CD14-positive monocyte (primary cell): ENCODE data around the gene TPGS1. TPM values are rescaled to one million over a fixed set of nuclear protein-coding genes. Genes with fewer than 3 reads are reported as not detected.
A peak's percentile ranks its signal among the peaks of the same experiment; 100 is the strongest.

Experiments used
- DNase-seq, 3 donors: peaks; one replicate each; pipeline ENCODE4 v3.0.0-alpha.2; 2011 to 2022
- H2AFZ ChIP-seq: 2 replicates; pipeline ENCODE4 v1.6.0; 2012; ENCODE audit warnings: mild to moderate bottlenecking, low read depth, low read length, inconsistent platforms; ENCODE audit not compliant: insufficient read depth, poor library complexity, severe bottlenecking
- H3K27ac ChIP-seq, 2 donors: 1 replicate in 1 of 2; 2 replicates in 1 of 2; pipeline ENCODE4 v1.5.1; 2012 to 2013; ENCODE audit warnings: low read length in 2 of 2, control low read depth in 1 of 2, inconsistent platforms in 1 of 2, low read depth in 1 of 2, mild to moderate bottlenecking in 1 of 2
- H3K27me3 ChIP-seq, 2 donors: one replicate each; pipeline versions ENCODE4 v1.6.0 to v1.6.1; 2011 to 2013; ENCODE audit warnings: low read length in 2 of 2; ENCODE audit not compliant: control insufficient read depth in 2 of 2, insufficient read depth in 2 of 2
- H3K36me3 ChIP-seq, 2 donors: replicated peaks in 1 of 2; 1 replicate in 1 of 2; 2 replicates in 1 of 2; pipeline versions ENCODE4 v1.5.1 to v1.6.1; 2012 to 2013; ENCODE audit warnings: low read length in 2 of 2, control low read depth in 1 of 2, inconsistent platforms in 1 of 2, mild to moderate bottlenecking in 1 of 2; ENCODE audit not compliant: insufficient read depth in 2 of 2, control insufficient read depth in 1 of 2
- H3K4me1 ChIP-seq, 2 donors: 1 replicate in 1 of 2; 2 replicates in 1 of 2; pipeline versions ENCODE4 v1.5.1 to v1.6.1; 2012 to 2013; ENCODE audit warnings: low read length in 2 of 2, control low read depth in 1 of 2, inconsistent platforms in 1 of 2, mild to moderate bottlenecking in 1 of 2, moderate library complexity in 1 of 2; ENCODE audit not compliant: insufficient read depth in 2 of 2, control insufficient read depth in 1 of 2
- H3K4me2 ChIP-seq: replicated peaks from 2 replicates; pipeline ENCODE3; 2012; ENCODE audit warnings: low read length, moderate library complexity, mild to moderate bottlenecking; ENCODE audit not compliant: poor library complexity, severe bottlenecking; ENCODE audit errors: extremely low read depth
- H3K4me3 ChIP-seq, 3 experiments: fragments of 200-600 bp in 1 of 3; sonication (generic) in 1 of 3; replicated peaks in 1 of 3; 1 replicate in 2 of 3; 2 replicates in 1 of 3; pipeline ENCODE4 v1.5.1; 2011 to 2013; ENCODE audit warnings: low read length in 3 of 3, mild to moderate bottlenecking in 3 of 3, control low read depth in 2 of 3, low read depth in 2 of 3, inconsistent platforms in 1 of 3, moderate library complexity in 1 of 3
- H3K79me2 ChIP-seq: 2 replicates; pipeline ENCODE4 v1.6.0; 2012; ENCODE audit warnings: mild to moderate bottlenecking, control low read depth, inconsistent platforms, low read length, moderate library complexity; ENCODE audit not compliant: insufficient read depth
- H3K9ac ChIP-seq: 2 replicates; pipeline ENCODE4 v1.6.0; 2017; ENCODE audit warnings: low read length, mild to moderate bottlenecking; ENCODE audit not compliant: insufficient read depth, poor library complexity, severe bottlenecking
- H3K9me3 ChIP-seq, 2 donors: replicated peaks in 1 of 2; 1 replicate in 1 of 2; 2 replicates in 1 of 2; pipeline versions ENCODE4 v1.5.1 to v1.6.1; 2012 to 2013; ENCODE audit warnings: low read length in 2 of 2, control low read depth in 1 of 2; ENCODE audit not compliant: control insufficient read depth in 1 of 2, insufficient read depth in 1 of 2
- H4K20me1 ChIP-seq: 2 replicates; pipeline ENCODE4 v1.6.0; 2012; ENCODE audit warnings: mild to moderate bottlenecking, low read length, control low read depth, moderate library complexity; ENCODE audit not compliant: insufficient read depth
- H3K27ac Mint-ChIP-seq, 7 donors: one replicate each; pipeline ENCODE4 v1.8.0; 2020; ENCODE audit warnings: mild to moderate bottlenecking in 7 of 7, mixed read lengths in 7 of 7, moderate library complexity in 6 of 7, inconsistent platforms in 2 of 7
- H3K27me3 Mint-ChIP-seq, 3 donors: one replicate each; pipeline ENCODE4 v1.8.0; 2021 to 2022; ENCODE audit warnings: low read depth in 3 of 3, mild to moderate bottlenecking in 3 of 3, mixed read lengths in 3 of 3, moderate library complexity in 3 of 3, inconsistent platforms in 1 of 3
- H3K36me3 Mint-ChIP-seq, 2 donors: one replicate each; pipeline ENCODE4 v1.8.0; 2020; ENCODE audit warnings: mixed read lengths in 2 of 2, inconsistent platforms in 1 of 2, mild to moderate bottlenecking in 1 of 2
- H3K4me1 Mint-ChIP-seq: one replicate; pipeline ENCODE4 v1.8.0; 2020; ENCODE audit warnings: mild to moderate bottlenecking, mixed read lengths
- H3K4me3 Mint-ChIP-seq, 2 donors: one replicate each; pipeline ENCODE4 v1.8.0; 2020; ENCODE audit warnings: mild to moderate bottlenecking in 2 of 2, mixed read lengths in 2 of 2, moderate library complexity in 1 of 2
- H3K9me3 Mint-ChIP-seq, 7 donors: one replicate each; pipeline ENCODE4 v1.8.0; 2020 to 2022; ENCODE audit warnings: mixed read lengths in 7 of 7, mild to moderate bottlenecking in 6 of 7, moderate library complexity in 6 of 7, inconsistent platforms in 2 of 7
- CTCF ChIP-seq: fragments of 200-600 bp; IDR thresholded peaks from one replicate; pipeline ENCODE4 v1.8.0; 2022; ENCODE audit warnings: antibody characterized with exemption, mild to moderate bottlenecking
- WGBS: methylation state at CpG from one replicate; pipeline ENCODE4 v1.1.5; 2013; ENCODE audit warnings: missing lambda C conversion rate; ENCODE audit not compliant: insufficient coverage; 5-methylcytosine and 5-hydroxymethylcytosine counted together
- intact Hi-C, 2 donors: fragments of 100-400 bp; cut with micrococcal nuclease; formaldehyde crosslinking; loops; one replicate each; pipeline versions ENCODE4 v1.15.0 to v1.15.1; 2023
- polyA plus RNA-seq, 3 donors: library from polyadenylated mRNA; depleted of rRNA in 1 of 3; unstranded in 2 of 3; stranded (reverse) in 1 of 3; fragments of 300-500 nt in 2 of 3; fragments of >200 nt in 1 of 3; fragmentation: Illumina TruSeq in 2 of 3; gene quantifications; 1 replicate in 2 of 3; 2 replicates in 1 of 3; pipeline ENCODE4 v1.2.3, GENCODE V29; 2012 to 2021

Gene TPGS1
- polyA plus RNA-seq, 3 donors: 9.2 to 48.1 (median 14.2) TPM

GRCh38 chr19:541699-542098 is 34.4 kb downstream of the TPGS1 start:
- TF ChIP-seq CTCF: no peak
- Histone ChIP-seq H3K4me2 (no peak overlapping the region), H4K20me1 (peaks cover 29% of the 10 kb centered on the region), H3K36me3 (peaks cover 39 to 49% of the 10 kb centered on the region in 2 donors), H3K4me3 (no peak overlapping the region), H3K4me1 (peaks cover 0 to 5% of the 10 kb centered on the region in 2 donors), H3K27me3 (no peaks in the 10 kb centered on the region), H3K9me3 (no peaks in the 10 kb centered on the region), H3K27ac (no peak overlapping the region), H3K9ac (no peak overlapping the region), H2AFZ (no peak overlapping the region), H3K79me2 (no peaks in the 10 kb centered on the region)
- H3K36me3 Mint-ChIP-seq: peaks cover 27 to 45% of the 10 kb centered on the region in 2 donors
- WGBS: 95% methylated on average over 23 of the region's 26 CpGs
- DNase-seq: no peak
- no peak overlapping the region for H3K4me3 Mint-ChIP-seq
- peaks cover 9 to 17% (median 15%) of the 10 kb centered on the region in 3 donors for H3K27me3 Mint-ChIP-seq
- peaks cover 11% of the 10 kb centered on the region for H3K4me1 Mint-ChIP-seq
- peak overlapping the region in 1 of 7 donors; percentile 55 for H3K27ac Mint-ChIP-seq
- H3K9me3 Mint-ChIP-seq: no peaks in the 10 kb centered on the region
- intact Hi-C loops: no loop called here

GRCh38 chr19:542173-542866 is 35.0 kb downstream of the TPGS1 start:
- Histone ChIP-seq H3K27me3 (no peaks in the 10 kb centered on the region), H3K36me3 (peaks cover 34 to 43% of the 10 kb centered on the region in 2 donors), H3K4me1 (peaks cover 0 to 5% of the 10 kb centered on the region in 2 donors), H3K9ac (no peak overlapping the region), H3K4me2 (no peak overlapping the region), H4K20me1 (peaks cover 24% of the 10 kb centered on the region), H3K9me3 (no peaks in the 10 kb centered on the region), H3K4me3 (no peak overlapping the region), H3K27ac (no peak overlapping the region), H2AFZ (no peak overlapping the region), H3K79me2 (no peaks in the 10 kb centered on the region)
- Mint-ChIP-seq H3K4me1 (peaks cover 11% of the 10 kb centered on the region), H3K36me3 (peaks cover 24 to 39% of the 10 kb centered on the region in 2 donors), H3K9me3 (no peaks in the 10 kb centered on the region), H3K27ac (peak overlapping the region in 2 of 7 donors; percentile 37 to 55), H3K27me3 (peaks cover 9 to 17% (median 15%) of the 10 kb centered on the region in 3 donors), H3K4me3 (no peak overlapping the region)
- no peak for DNase-seq
- TF ChIP-seq CTCF: no peak
- intact Hi-C loops: no loop called here
- WGBS: 94% methylated on average over 34 of the region's 34 CpGs
